ENCODE data around the gene TPRG1L. TPM values are rescaled to one million over a fixed set of nuclear protein-coding genes. Genes with fewer than 3 reads are reported as not detected.
"Not testable (repeated sequence)": the region's sequence is repeated elsewhere in the genome, so short reads cannot be mapped to it uniquely, and the experiment has no call there.

The TPRG1L gene
- 10 to 100 TPM in 11 of 12 donors, not detected in 1; 26.2 to 34.2 (median 29.8) TPM for polyA plus RNA-seq (ENCODE audit: insufficient read length in 12 of 12)
- long read RNA-seq, donor 1, transcript TPRG1L-202 (5 exons, 2,414 nt): major isoform, 54 of 59 reads
- long read RNA-seq, donor 1, partial matches to known transcripts: 5 of 59 reads
- long read RNA-seq, donor 1, other reads (novel, unspliced or antisense): 0 of 59 reads
- long read RNA-seq, donor 2, transcript TPRG1L-202 (5 exons, 2,414 nt): major isoform, 27 of 27 reads
- long read RNA-seq, donor 2, partial matches to known transcripts: 0 of 27 reads
- long read RNA-seq, donor 2, other reads (novel, unspliced or antisense): 0 of 27 reads
- long read RNA-seq, donor 3, transcript TPRG1L-202 (5 exons, 2,414 nt): major isoform, 14 of 31 reads
- long read RNA-seq, donor 3, partial matches to known transcripts: 17 of 31 reads
- long read RNA-seq, donor 3, other reads (novel, unspliced or antisense): 0 of 31 reads
- long read RNA-seq, donor 4, transcript TPRG1L-202 (5 exons, 2,414 nt): major isoform, 5 of 5 reads
- long read RNA-seq, donor 4, partial matches to known transcripts: 0 of 5 reads
- long read RNA-seq, donor 4, other reads (novel, unspliced or antisense): 0 of 5 reads
- long read RNA-seq, donor 5, transcript TPRG1L-202 (5 exons, 2,414 nt): major isoform, 35 of 35 reads
- long read RNA-seq, donor 5, partial matches to known transcripts: 0 of 35 reads
- long read RNA-seq, donor 5, other reads (novel, unspliced or antisense): 0 of 35 reads
- long read RNA-seq, donor 6, transcript TPRG1L-202 (5 exons, 2,414 nt): major isoform, 9 of 9 reads
- long read RNA-seq, donor 6, partial matches to known transcripts: 0 of 9 reads
- long read RNA-seq, donor 6, other reads (novel, unspliced or antisense): 0 of 9 reads
- long read RNA-seq, donor 7, transcript TPRG1L-202 (5 exons, 2,414 nt): major isoform, 5 of 5 reads
- long read RNA-seq, donor 7, partial matches to known transcripts: 0 of 5 reads
- long read RNA-seq, donor 7, other reads (novel, unspliced or antisense): 0 of 5 reads
- long read RNA-seq, donor 8, transcript TPRG1L-202 (5 exons, 2,414 nt): major isoform, 27 of 27 reads
- long read RNA-seq, donor 8, partial matches to known transcripts: 0 of 27 reads
- long read RNA-seq, donor 8, other reads (novel, unspliced or antisense): 0 of 27 reads
- long read RNA-seq, donor 9, transcript TPRG1L-202 (5 exons, 2,414 nt): major isoform, 13 of 13 reads
- long read RNA-seq, donor 9, partial matches to known transcripts: 0 of 13 reads
- long read RNA-seq, donor 9, other reads (novel, unspliced or antisense): 0 of 13 reads
- long read RNA-seq, donor 10, transcript TPRG1L-202 (5 exons, 2,414 nt): major isoform, 28 of 29 reads
- long read RNA-seq, donor 10, partial matches to known transcripts: 0 of 29 reads
- long read RNA-seq, donor 10, other reads (novel, unspliced or antisense): 0 of 29 reads
- long read RNA-seq, donor 11, transcript TPRG1L-202 (5 exons, 2,414 nt): major isoform, 14 of 14 reads
- long read RNA-seq, donor 11, partial matches to known transcripts: 0 of 14 reads
- long read RNA-seq, donor 11, other reads (novel, unspliced or antisense): 0 of 14 reads

- DNase-seq: peak; percentile 96
Observed at GRCh38 chr1:3624200-3625136, at the start of gene TPRG1L. TSS of gene TPRG1L (plus strand) at chr1:3625015. CDS start at chr1:3625073, 58 bp downstream.

- DNase-seq: not testable (repeated sequence)
Observed at GRCh38 chr1:3575515-3575914, 49.3 kb upstream of the TPRG1L start.

- DNase-seq: no peak
Observed at GRCh38 chr1:3575993-3576392, 48.8 kb upstream of the TPRG1L start.

GRCh38 chr1:3577300-3577699 is 47.5 kb upstream of the TPRG1L start:
- DNase-seq: peak; percentile 35

- no peak for DNase-seq
Observed at GRCh38 chr1:3577711-3578432, 46.9 kb upstream of the TPRG1L start.

GRCh38 chr1:3578433-3578805 is 46.4 kb upstream of the TPRG1L start:
- no peak for DNase-seq

- DNase-seq: no peak
Observed at GRCh38 chr1:3578906-3579305, 45.9 kb upstream of the TPRG1L start.

GRCh38 chr1:3579626-3580025 is 45.2 kb upstream of the TPRG1L start:
- DNase-seq: no peak

- DNase-seq: no peak
Observed at GRCh38 chr1:3580231-3580630, 44.6 kb upstream of the TPRG1L start.

- no peak for DNase-seq
Observed at GRCh38 chr1:3581296-3582036, 43.3 kb upstream of the TPRG1L start.

GRCh38 chr1:3583751-3584150 is 41.1 kb upstream of the TPRG1L start:
- DNase-seq: not testable (repeated sequence)

- DNase-seq: no peak
Observed at GRCh38 chr1:3584915-3585314, 39.9 kb upstream of the TPRG1L start.

GRCh38 chr1:3585353-3585868 is 39.4 kb upstream of the TPRG1L start:
- DNase-seq: not testable (repeated sequence)

GRCh38 chr1:3585940-3586568 is 38.8 kb upstream of the TPRG1L start:
- DNase-seq: no peak

GRCh38 chr1:3586986-3587759 is 37.6 kb upstream of the TPRG1L start:
- no peak for DNase-seq

- DNase-seq: no peak
Observed at GRCh38 chr1:3588395-3588794, 36.4 kb upstream of the TPRG1L start.

- no peak for DNase-seq
Observed at GRCh38 chr1:3590139-3590763, 34.6 kb upstream of the TPRG1L start.
